Psoas muscle (tissue), 8 donors: ENCODE results near the gene SPATA6L. TPM values are rescaled to one million over a fixed set of nuclear protein-coding genes. Genes with fewer than 3 reads are reported as not detected.

ENCODE experiments used
- ATAC-seq, 4 donors: fragments of 200-7000 bp; cut with Tn5 transposase; one replicate each; pipeline ENCODE4 v1.9.1; 2020; ENCODE audit warnings: moderate library complexity in 3 of 4, mild to moderate bottlenecking in 2 of 4
- DNase-seq, 2 donors: peaks; one replicate each; pipeline ENCODE4 v3.0.0-alpha.2; 2020
- H3K27ac ChIP-seq: fragments of 200-600 bp; one replicate; pipeline ENCODE4 v1.8.0; 2022
- H3K27me3 ChIP-seq, 3 donors: fragments of 200-600 bp in 1 of 3; one replicate each; pipeline versions ENCODE4 v1.6.1 to v1.8.0; 2013 to 2022; ENCODE audit warnings: low read length in 2 of 3, mild to moderate bottlenecking in 2 of 3, moderate library complexity in 1 of 3; ENCODE audit not compliant: insufficient read depth in 3 of 3
- H3K36me3 ChIP-seq, 2 donors: fragments of 200-600 bp in 1 of 2; one replicate each; pipeline versions ENCODE4 v1.6.1 to v1.8.0; 2013 to 2022; ENCODE audit warnings: low read depth in 1 of 2, mild to moderate bottlenecking in 1 of 2, moderate library complexity in 1 of 2; ENCODE audit not compliant: insufficient read depth in 1 of 2
- H3K4me1 ChIP-seq: fragments of 200-600 bp; one replicate; pipeline ENCODE4 v1.8.0; 2022
- H3K4me3 ChIP-seq: fragments of 200-600 bp; one replicate; pipeline ENCODE4 v1.8.0; 2022; ENCODE audit warnings: mild to moderate bottlenecking
- H3K9me3 ChIP-seq: fragments of 200-600 bp; one replicate; pipeline ENCODE4 v1.8.0; 2022
- WGBS, 3 donors: extraction: QIAGEN DNeasy Blood & Tissue Kit; methylation state at CpG; one replicate each; pipeline versions ENCODE4 v1.1.6 to v1.1.7; 2013; 5-methylcytosine and 5-hydroxymethylcytosine counted together
- intact Hi-C, 2 donors: fragments of 100-400 bp; cut with DNase I; formaldehyde crosslinking; loops; one replicate each; pipeline versions ENCODE4 v1.11.0 to v1.14.2; 2022
- polyA plus RNA-seq, 3 donors: library from polyadenylated mRNA; stranded (reverse); fragments of 200-250 nt; gene quantifications; one replicate each; pipeline ENCODE4 v1.2.3, GENCODE V29; 2013
- total RNA-seq, 4 donors: library from RNA; stranded (reverse); fragmentation: NEBNext Ultra II Directional in 2 of 4; extraction: Animal tissue kit (Norgen Biotek cat#: 25700) in 2 of 4; gene quantifications; one replicate each; pipeline versions ENCODE4 v1.2.1 to v1.2.4, GENCODE V29; 2021 to 2023
- TF ChIP-seq, protein P1 (sequence below): fragments of 200-600 bp; IDR thresholded peaks from one replicate; pipeline ENCODE4 v1.8.0; 2022; ENCODE audit warnings: antibody characterized with exemption
- donor health status: healthy with polysubstance abuse.
- donor health status: DM: no; HTN: no; CAD: no; lungs with moderate emphysema.
- donor health status: Bipolar disorder and iron deficiency.
- donor health status: healthy.
- donor health status: DM: yes; HTN: yes; CAD: no.
- donor health status: DM: no; HTN: no; CAD: no.
- donor health status: DM: no; HTN: no; CAD: no.
- donor health status: DM: yes; HTN: yes; CAD: no.

SPATA6L gene
- total and polyA plus RNA-seq, 7 donors = 0.09 to 0.79 (median 0.22) TPM

DNA sequence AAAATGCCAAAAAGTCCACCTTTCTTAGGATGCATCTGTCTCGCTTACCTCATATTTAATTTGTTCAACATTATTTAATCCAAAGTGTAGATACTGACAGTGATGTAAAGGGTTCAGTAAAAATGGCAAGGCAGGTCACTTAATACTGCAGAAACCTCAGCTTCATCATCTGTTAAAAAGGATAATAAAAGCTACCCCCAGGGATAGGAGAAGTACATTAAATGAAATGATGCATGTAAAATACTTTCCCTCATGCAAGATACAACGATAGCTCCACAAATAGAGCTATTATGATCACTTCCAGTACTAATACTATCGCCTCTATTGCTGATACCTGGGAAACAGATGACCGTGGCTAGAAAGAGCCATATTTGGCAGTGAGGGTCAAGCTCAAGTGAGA lies 93.1 kb downstream of the SPATA6L start:
- no peak for ATAC-seq
- H3K4me1 ChIP-seq = no peaks in the 10 kb centered on the region
- TF ChIP-seq, protein P1, sequence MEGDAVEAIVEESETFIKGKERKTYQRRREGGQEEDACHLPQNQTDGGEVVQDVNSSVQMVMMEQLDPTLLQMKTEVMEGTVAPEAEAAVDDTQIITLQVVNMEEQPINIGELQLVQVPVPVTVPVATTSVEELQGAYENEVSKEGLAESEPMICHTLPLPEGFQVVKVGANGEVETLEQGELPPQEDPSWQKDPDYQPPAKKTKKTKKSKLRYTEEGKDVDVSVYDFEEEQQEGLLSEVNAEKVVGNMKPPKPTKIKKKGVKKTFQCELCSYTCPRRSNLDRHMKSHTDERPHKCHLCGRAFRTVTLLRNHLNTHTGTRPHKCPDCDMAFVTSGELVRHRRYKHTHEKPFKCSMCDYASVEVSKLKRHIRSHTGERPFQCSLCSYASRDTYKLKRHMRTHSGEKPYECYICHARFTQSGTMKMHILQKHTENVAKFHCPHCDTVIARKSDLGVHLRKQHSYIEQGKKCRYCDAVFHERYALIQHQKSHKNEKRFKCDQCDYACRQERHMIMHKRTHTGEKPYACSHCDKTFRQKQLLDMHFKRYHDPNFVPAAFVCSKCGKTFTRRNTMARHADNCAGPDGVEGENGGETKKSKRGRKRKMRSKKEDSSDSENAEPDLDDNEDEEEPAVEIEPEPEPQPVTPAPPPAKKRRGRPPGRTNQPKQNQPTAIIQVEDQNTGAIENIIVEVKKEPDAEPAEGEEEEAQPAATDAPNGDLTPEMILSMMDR = no peak
- no peaks in the 10 kb centered on the region for H3K27me3 ChIP-seq
- WGBS, 3 donors = 64 to 84% (median 73%) methylated on average over 4 of the region's 4 CpGs
- no peak for DNase-seq
- H3K36me3 ChIP-seq = no peaks in the 10 kb centered on the region
- no peak overlapping the region for H3K4me3 ChIP-seq
- intact Hi-C loops = no loop called here
- H3K27ac ChIP-seq = no peak overlapping the region
- H3K9me3 ChIP-seq = no peaks in the 10 kb centered on the region

DNA sequence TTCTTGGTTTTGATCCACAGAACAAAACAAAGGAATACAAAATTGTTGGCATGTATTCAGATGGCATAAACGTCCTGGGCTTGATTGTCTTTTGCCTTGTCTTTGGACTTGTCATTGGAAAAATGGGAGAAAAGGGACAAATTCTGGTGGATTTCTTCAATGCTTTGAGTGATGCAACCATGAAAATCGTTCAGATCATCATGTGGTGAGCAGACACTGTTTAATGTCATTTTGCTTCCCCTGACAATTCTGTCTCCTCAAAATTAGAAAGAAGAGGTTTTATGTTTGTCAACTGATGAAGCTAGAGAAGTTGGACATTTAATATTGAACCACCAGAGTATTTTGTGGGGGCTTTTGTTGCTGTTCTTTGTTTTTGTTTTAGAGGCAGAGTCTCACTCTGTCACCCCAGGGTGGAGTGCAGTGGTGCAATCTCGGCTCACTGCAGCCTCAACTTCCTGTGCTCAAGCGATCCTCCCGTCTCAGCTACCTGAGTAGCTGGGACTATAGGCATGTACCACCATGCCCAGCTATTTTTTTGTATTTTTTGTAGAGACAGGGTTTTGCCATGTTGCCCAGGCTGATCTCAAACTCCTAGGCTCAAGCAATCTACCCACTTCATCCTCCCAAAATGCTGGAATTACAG lies 94.0 kb downstream of the SPATA6L start:
- Histone ChIP-seq H3K27ac (no peak overlapping the region), H3K4me3 (no peak overlapping the region), H3K9me3 (no peaks in the 10 kb centered on the region), H3K36me3 (no peaks in the 10 kb centered on the region), H3K27me3 (no peaks in the 10 kb centered on the region), H3K4me1 (no peaks in the 10 kb centered on the region)
- TF ChIP-seq, protein P1 = no peak
- WGBS, 3 donors = 56 to 61% (median 57%) methylated on average over 5 of the region's 5 CpGs
- ATAC-seq = no peak
- no peak for DNase-seq
- intact Hi-C loops = no loop called here

DNA sequence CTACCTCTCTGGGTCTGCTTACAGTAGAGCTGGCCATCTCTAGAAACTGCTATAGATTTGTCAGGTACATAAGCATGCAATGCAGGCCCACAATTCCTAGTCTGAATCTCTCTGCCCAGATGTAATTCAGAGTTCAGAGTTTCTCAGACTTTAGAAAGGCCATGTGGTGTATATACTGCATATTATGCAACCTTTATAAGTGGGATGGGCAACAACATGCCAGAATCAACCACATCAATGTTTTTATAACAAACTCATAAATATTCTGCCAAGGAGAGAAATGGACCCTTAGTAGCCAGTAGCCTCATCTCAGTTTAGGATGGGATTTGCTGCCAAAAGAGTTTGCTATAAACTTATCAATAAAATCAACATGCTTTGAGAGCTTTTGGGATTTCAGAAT lies 97.2 kb downstream of the SPATA6L start:
- intact Hi-C loops = no loop called here
- TF ChIP-seq, protein P1 = no peak
- H3K27ac ChIP-seq = no peak overlapping the region

DNA sequence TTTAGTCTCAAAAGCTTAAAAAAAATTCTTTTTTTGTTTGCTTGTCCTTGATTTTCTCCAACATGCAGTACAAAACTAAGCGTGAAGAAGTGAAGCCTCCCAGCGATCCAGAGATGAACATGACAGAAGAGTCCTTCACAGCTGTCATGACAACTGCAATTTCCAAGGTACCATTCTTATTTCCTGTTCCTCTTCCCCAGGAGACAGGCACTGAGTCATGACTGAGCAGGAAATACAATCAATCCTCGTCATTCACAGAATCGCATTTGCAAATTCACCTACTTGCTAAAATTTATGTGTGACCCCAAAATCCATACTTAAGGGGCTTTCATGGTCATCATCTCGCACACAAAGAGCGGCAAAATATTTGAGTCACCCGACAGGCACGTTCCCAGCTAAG lies 98.7 kb downstream of the SPATA6L start:
- H3K4me1 ChIP-seq = no peaks in the 10 kb centered on the region

More for the DNA sequence above, 97.2 kb downstream of the SPATA6L start:
- Histone ChIP-seq H3K4me1 (no peaks in the 10 kb centered on the region), H3K9me3 (no peaks in the 10 kb centered on the region), H3K4me3 (no peak overlapping the region), H3K36me3 (no peaks in the 10 kb centered on the region), H3K27me3 (no peaks in the 10 kb centered on the region)
- no peak for ATAC-seq
- DNase-seq = no peak

More for the DNA sequence above, 98.7 kb downstream of the SPATA6L start:
- ATAC-seq = no peak
- H3K27me3 ChIP-seq = no peaks in the 10 kb centered on the region
- intact Hi-C loops = no loop called here
- no peaks in the 10 kb centered on the region for H3K36me3 ChIP-seq
- H3K27ac ChIP-seq = no peak overlapping the region
- TF ChIP-seq, protein P1 = no peak
- H3K4me3 ChIP-seq = no peak overlapping the region
- H3K9me3 ChIP-seq = no peaks in the 10 kb centered on the region
- no peak for DNase-seq
- 63 to 74% (median 67%) methylated on average over 8 of the region's 8 CpGs for WGBS, 3 donors
